AG09309 (cell line): ENCODE results near the gene OR2H1.

Experiments
- DNase-seq: peaks from one replicate; pipeline ENCODE4 v3.0.0-alpha.2; 2010; ENCODE audit warnings: low read depth
- H3K4me3 ChIP-seq: 2 replicates; pipeline ENCODE4 v1.5.1; 2011; ENCODE audit warnings: mild to moderate bottlenecking, low read depth, low read length, moderate library complexity; ENCODE audit not compliant: control insufficient read depth
- TF ChIP-seq, protein P1 (sequence below): IDR thresholded peaks from 2 replicates; pipeline ENCODE4 v1.5.1; 2011; ENCODE audit warnings: mild to moderate bottlenecking, low read depth, low read length, inconsistent platforms; ENCODE audit not compliant: insufficient read depth, control insufficient read depth; ENCODE audit errors: missing control alignments

OR2H1 gene

DNA sequence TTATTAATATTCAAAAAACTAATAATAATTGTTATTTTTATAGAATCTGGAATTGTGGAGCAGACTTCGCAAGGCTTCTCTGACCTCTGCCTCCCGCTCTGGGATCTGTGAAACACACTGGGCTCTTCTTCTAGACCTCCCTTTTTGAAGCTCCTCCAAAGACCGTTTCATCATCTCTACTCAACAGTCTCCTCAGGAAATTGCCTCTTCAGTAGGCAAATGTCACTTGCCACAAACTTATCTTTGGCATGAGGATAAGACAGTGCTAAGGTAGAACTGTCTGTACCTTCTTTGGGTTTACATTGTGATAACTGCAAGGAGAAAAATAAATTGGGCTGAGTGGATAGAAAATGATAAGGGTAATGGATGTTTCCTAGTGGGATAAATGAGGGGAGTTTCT, 33.1 kb downstream of the OR2H1 start:
- TF ChIP-seq, protein P1, sequence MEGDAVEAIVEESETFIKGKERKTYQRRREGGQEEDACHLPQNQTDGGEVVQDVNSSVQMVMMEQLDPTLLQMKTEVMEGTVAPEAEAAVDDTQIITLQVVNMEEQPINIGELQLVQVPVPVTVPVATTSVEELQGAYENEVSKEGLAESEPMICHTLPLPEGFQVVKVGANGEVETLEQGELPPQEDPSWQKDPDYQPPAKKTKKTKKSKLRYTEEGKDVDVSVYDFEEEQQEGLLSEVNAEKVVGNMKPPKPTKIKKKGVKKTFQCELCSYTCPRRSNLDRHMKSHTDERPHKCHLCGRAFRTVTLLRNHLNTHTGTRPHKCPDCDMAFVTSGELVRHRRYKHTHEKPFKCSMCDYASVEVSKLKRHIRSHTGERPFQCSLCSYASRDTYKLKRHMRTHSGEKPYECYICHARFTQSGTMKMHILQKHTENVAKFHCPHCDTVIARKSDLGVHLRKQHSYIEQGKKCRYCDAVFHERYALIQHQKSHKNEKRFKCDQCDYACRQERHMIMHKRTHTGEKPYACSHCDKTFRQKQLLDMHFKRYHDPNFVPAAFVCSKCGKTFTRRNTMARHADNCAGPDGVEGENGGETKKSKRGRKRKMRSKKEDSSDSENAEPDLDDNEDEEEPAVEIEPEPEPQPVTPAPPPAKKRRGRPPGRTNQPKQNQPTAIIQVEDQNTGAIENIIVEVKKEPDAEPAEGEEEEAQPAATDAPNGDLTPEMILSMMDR, result no peak

DNA sequence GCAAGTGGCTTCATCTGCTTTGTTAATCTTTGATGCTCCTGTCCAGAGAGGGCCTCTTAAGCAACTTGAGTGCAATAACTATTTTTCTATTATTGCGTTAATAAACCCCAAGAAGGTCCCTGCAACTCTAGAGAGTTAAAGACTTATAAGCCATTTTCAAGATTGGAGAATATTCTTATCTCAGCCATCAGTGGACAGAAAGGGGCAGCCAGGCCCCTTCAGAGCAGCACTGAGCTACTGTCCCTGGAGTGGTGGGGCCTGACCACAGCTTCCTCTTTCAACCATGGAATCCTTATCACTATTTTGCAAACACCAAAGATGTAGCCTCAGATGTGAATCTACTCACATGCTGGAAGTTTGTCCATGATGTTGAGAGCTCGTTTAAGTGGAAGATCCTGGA, 33.6 kb downstream of the OR2H1 start:
- TF ChIP-seq, protein P1, result no peak

More for the DNA sequence above, 33.1 kb downstream of the OR2H1 start:
- H3K4me3 ChIP-seq, result no peak overlapping the region
- no peak for DNase-seq

DNA sequence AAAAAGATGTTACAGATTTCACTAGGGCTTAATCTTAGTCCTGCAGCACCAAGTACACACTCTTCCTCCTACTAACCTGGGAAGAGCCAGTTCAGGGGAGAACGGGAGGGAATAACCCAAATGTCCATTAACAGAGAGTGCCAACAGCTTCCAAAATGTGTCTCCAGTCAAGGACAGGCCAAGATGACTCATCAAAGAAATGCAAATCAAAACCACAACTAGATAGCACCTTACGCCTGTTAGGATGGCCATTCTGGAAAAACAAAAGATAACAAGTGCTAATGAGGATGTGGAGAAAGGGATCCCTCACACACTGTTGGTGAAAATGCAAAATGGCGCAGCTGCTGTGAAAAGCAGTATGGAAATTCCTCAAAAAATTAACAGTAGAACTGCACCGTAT, 34.6 kb downstream of the OR2H1 start:
- DNase-seq, result no peak
- TF ChIP-seq, protein P1, result no peak
- H3K4me3 ChIP-seq, result no peak overlapping the region

More for the DNA sequence above, 33.6 kb downstream of the OR2H1 start:
- DNase-seq, result no peak
- H3K4me3 ChIP-seq, result no peak overlapping the region

GRCh38 chr6:29493261-29493660, 36.3 kb downstream of the OR2H1 start:
- no peak for DNase-seq
- TF ChIP-seq, protein P1, result no peak
- no peak overlapping the region for H3K4me3 ChIP-seq

DNA sequence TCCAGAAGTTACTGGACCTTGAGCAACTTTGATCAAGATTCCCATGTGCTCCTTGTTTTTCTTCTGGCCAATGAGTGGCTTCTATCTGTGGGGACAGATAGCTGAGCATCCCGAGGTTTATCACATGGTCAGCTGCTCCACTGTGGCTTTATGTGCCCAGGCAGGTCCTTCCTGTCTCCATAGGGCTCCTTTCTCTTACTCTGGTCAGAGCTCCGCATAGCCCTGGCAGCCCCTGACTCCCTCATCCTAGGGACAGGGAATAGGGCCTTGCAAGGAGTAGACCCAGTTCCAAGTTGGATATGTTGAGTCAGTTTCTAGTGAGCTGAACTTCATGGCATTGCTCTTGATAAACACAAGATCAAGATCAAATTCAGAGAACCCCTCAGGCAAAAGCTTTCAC, 37.2 kb downstream of the OR2H1 start:
- no peak overlapping the region for H3K4me3 ChIP-seq
- DNase-seq, result no peak
- TF ChIP-seq, protein P1, result no peak

GRCh38 chr6:29495571-29495970, 38.6 kb downstream of the OR2H1 start:
- DNase-seq, result no peak
- H3K4me3 ChIP-seq, result no peak overlapping the region
- TF ChIP-seq, protein P1, result no peak

DNA sequence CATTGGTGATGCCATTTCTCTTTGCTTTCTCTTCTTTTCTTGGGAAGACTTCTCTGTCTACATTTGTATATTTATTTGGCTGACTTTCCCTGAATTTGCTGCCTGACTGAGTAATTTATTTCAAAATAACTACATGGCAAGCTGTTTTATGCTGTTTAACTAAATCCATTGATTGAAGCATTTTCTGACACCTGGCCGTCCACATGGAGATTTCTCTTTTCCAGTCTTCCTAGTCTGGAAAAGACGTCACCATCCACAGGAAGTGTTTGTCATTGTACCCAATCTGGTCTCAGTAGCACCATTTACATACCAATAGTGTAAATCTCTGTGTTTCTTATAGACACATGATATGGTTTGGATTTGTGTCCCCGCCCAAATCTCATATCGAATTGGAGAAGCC, 40.0 kb downstream of the OR2H1 start:
- no peak for DNase-seq
- no peak overlapping the region for H3K4me3 ChIP-seq
- TF ChIP-seq, protein P1, result no peak
